LNCAP (cell line): ENCODE measurements around the gene ADTRP.

Experiments
- CTCF ChIP-seq: fragments of 450-650 bp; IDR thresholded peaks from 2 replicates; pipeline ENCODE4 v1.5.1; 2017; ENCODE audit warnings: mild to moderate bottlenecking

Gene ADTRP

GRCh38 chr6:11766589-11767450, 11.8 kb downstream of the ADTRP start:
- TF ChIP-seq CTCF: no peak

DNA sequence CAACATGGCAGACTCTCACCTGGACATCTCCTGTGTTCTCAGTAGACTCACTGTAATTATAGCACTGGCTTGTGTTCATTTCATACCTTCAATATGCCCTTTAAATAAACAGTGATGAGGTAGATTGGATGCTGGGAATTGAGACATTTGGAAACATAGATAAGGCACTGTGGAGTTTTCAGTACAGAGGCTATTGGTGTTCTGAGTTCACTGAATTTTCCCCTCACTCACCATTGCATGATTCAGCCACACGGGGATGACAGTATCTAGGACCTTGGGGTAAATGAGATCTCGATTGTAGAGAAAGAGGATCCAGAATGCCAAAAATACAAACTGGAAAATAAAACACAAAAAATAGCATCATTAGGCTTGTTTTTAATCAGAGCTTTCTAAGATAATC, 12.6 kb downstream of the ADTRP start:
- TF ChIP-seq CTCF: no peak

DNA sequence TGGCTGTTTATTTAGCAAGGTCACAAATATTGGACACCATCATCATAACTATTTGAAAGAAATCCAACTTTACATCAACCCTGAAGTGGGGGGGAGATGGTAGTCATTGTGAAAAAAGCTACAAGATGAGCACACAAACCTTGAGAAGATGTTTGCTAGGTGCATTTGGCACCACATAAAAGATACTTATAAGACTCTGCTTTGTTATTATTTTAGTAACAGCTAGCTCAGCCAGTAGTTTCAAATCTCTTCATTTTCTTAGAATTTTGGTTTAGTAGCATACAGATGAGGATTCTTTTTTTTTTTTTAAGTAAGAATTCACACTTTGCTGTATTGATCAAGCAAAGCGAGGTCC, 14.4 kb downstream of the ADTRP start:
- no peak for TF ChIP-seq CTCF

DNA sequence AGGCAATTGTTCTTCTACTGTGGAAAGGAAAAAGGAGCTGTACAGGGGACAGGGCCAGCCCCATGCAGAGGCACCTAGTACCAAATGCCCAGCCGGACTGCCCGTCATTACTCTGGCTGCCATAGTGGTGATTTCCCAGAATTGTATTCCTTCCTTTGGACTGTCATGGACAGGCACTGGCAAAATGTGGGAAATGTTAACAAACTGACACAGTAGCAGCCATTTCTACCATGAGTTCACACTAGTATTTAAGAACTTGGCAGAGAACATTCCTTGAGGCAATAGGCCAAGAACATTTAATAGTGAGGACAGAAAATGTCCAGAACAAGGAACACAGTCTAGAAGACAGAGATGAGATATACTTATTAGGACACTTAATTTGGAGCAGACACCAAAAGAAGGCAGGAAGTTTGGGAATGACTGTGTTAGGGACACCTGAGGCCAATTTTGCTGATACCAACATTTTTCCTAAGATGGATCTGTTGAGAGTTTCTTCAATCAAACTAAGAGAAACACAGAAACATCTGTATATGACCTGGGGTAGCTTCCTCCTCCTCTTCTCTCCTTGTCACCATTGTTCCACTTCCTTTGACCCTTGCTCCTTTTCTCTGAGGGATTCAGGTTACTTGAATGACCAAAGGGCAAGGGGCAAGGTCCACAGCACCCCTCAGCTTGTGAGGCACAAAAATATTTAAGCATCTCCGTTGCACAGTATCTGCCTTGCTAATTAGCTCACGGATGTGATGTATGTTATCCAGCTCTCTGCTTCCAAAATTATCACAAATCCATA, 14.9 kb downstream of the ADTRP start:
- TF ChIP-seq CTCF: no peak

- no peak for TF ChIP-seq CTCF
These were observed 15.7 kb downstream of the ADTRP start for GRCh38 chr6:11762794-11763459.

GRCh38 chr6:11761744-11762620, 16.6 kb downstream of the ADTRP start:
- TF ChIP-seq CTCF: no peak

- TF ChIP-seq CTCF: no peak
These were observed 18.6 kb downstream of the ADTRP start for GRCh38 chr6:11760015-11760473.
